VCaP (cell line): Measurements from ENCODE around the gene SRCIN1.

Source experiments
- H3K27ac ChIP-seq: fragments of 450-650 bp; 2 replicates; pipeline ENCODE4 v1.5.1; 2017
- TF ChIP-seq, protein P1 (sequence below): fragments of 450-650 bp; conservative IDR thresholded peaks from 2 replicates; pipeline ENCODE4 v1.5.1; 2017; ENCODE audit warnings: mild to moderate bottlenecking, moderate library complexity

The SRCIN1 gene

DNA sequence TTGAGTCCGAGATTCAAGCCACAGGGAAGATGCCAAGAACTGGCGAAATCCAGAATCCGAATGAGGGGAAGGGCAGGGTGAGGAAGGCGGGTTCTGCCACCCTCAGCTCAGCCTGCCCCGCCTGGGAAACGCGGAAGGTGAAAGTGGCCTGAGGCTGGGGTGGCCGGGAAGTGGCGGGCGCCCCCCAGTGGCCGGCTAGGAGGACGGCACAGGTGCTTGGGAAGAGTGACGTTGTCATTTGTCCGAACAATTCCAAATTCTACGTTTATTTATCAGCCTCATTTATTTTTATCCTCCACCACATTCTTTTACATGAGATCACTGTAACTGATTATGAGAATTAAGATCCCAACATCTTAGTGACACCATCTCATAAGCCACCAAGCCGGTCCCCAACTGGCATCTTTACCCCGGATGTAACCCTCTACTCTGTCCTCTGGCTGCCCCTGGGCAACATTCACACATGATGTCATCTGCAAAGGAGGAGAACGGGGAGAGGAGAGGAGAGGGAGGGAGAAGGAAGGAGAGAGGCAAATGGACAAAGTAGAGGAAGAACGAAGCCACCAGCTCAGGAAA is 21.3 kb downstream of the SRCIN1 start:
- TF ChIP-seq, protein P1, sequence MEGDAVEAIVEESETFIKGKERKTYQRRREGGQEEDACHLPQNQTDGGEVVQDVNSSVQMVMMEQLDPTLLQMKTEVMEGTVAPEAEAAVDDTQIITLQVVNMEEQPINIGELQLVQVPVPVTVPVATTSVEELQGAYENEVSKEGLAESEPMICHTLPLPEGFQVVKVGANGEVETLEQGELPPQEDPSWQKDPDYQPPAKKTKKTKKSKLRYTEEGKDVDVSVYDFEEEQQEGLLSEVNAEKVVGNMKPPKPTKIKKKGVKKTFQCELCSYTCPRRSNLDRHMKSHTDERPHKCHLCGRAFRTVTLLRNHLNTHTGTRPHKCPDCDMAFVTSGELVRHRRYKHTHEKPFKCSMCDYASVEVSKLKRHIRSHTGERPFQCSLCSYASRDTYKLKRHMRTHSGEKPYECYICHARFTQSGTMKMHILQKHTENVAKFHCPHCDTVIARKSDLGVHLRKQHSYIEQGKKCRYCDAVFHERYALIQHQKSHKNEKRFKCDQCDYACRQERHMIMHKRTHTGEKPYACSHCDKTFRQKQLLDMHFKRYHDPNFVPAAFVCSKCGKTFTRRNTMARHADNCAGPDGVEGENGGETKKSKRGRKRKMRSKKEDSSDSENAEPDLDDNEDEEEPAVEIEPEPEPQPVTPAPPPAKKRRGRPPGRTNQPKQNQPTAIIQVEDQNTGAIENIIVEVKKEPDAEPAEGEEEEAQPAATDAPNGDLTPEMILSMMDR = peak; percentile 100
- peak overlapping the region; percentile 22; the same call in 1 of the 2 replicates for H3K27ac ChIP-seq

DNA sequence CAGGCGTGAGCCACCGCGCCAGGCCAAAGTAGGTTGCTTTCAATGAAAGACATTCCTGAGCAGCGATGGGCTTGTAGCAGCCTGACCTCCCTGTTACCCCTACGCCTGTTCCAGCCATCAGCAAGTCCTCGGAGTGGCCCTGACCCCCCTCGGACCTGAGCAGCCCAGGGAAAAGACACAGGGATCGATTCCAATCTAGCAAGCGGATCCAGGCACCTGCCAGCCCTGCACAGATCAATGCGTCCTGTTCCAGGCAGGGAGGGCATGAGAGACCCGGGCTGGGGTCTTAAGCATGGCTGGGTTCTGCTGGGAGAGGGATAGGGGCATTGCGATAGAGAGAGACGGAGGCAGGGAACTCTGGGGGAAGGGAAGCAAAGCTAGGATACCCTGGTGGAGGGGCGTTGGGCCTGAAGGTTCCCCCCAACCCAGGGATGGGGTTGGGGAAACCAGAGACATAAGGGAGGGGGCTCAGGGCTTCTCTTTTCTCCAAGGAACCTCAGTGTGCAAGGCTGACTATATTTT is 21.9 kb downstream of the SRCIN1 start:
- TF ChIP-seq, protein P1 = no peak
- peak overlapping the region; percentile 22; the same call in 1 of the 2 replicates for H3K27ac ChIP-seq

DNA sequence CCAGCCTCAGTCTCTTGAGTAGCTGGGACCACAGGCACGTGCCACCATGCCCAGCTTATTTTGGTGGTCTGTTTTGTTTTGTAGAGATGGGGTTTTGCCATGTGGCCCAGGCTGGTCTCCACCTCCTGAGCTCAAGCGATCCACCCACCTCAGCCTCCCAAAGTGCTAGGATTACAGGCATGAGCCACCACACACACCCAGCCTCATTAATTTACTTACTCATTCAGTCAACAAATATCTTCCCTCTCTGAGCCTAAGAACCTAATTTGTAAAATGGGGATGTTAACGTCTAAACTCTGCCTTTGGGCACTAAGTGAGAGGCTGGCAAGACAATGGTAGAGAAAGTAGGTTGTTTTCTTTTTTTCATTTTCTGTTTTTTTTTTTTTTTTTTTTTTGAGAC is 22.6 kb downstream of the SRCIN1 start:
- H3K27ac ChIP-seq = no peak overlapping the region
- TF ChIP-seq, protein P1 = no peak

DNA sequence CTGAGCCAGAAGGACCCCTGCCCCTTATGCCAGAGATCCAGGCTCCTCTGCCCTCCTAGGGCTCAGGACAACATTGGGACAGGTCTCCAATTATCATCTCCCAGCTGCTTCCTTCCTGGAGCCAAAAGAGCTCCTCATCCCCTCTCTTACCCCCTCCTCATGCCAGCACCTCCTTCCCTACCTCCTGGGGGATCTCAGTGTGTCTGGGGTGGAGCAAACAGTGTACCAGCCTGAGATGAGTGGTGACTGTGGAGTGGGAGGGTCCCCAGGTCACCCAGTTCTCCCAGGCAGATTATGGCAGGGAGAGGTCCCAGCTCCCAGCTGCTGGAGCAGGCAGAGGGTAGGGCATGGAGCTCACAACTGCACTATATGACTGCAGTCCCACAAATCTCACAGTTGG is 23.7 kb downstream of the SRCIN1 start:
- H3K27ac ChIP-seq = no peak overlapping the region
- TF ChIP-seq, protein P1 = no peak

DNA sequence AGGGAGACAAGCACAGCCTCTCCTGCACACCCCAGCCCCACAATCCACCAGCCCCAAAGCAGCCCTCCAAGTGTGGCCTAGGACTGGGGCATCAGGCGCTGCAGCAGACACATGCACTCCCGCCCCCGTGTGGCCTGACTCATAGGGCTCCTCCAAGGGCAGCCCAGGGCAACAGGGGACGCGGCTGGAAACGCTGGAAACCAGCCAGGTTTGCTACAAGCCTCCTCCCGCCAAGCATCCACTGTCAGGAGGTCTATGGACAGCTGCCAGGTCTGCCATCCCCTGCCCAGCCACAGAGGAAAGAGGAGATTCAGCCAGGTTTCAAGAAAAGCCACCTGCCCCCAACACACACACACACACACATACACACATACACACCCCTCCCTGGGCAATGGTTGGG is 25.8 kb downstream of the SRCIN1 start:
- H3K27ac ChIP-seq = no peak overlapping the region
- TF ChIP-seq, protein P1 = no peak

DNA sequence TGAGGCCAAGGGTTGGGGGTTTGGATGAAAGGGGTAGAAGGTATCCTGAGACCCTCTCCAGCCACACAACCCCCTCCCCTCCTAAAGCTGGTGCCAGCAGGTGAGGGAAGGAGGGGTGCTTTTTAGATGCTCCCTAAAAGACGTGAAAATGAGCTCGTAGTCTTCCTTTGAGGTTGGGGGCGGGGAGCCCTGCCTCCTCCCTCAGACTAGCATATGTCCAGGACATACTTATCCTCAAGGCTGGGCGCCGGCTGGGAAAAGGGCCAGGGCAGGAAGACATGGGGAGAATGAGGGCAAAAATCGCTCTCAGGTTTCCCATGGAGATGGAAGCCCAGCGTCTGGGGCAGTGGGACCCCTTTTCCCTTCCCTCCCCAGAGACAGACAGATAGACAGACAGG is 26.7 kb downstream of the SRCIN1 start:
- TF ChIP-seq, protein P1 = no peak

DNA sequence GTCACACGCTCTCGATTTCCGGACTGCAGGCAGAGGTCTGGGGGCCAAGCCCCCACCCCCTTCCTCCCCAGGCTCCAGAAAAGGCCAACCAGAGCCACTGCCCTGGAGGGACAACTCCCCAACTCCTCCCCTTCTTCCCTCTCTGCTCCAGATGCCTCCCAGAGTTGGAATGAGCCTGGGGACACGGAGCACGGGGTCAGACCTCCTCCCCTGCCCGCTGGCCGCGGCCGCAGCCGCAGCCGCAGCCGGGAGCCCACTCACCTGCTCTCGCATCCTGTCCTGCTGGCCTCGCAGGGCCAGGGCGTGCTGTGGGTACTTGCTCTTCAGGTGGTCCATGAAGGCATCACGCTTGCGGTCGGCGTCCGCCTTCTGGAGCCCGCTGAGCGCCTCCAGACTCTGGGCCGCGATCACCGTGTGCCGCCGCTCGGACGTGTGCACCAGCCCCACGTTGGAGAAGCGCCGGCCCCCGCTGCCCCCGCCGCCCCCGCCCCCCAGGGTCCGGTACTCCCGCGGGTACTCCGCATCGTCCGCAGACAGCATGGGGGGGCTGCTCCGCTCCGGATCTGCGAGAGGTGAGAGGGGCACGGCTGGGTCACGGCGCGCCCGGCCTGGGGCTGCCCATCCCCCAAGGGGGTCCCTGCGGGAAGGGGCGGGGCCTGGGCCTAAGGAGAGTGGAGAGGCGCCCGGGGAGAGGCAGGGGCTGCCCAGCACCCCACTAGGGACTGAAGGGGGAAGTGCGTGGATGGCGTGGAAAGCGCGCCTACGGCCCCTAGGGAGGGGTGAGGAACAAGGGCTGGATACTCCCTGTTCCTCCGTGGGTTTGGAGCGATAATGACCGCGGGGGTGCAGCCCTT is 27.3 kb downstream of the SRCIN1 start:
- H3K27ac ChIP-seq = no peak overlapping the region
- TF ChIP-seq, protein P1 = no peak

More for the DNA sequence above, 26.7 kb downstream of the SRCIN1 start:
- no peak overlapping the region for H3K27ac ChIP-seq
